ENCODE measurements around the gene PCSK4.

GRCh38 chr19:1510442-1510806 is 20.3 kb upstream of the PCSK4 start:
- no peak for TF ChIP-seq CTCF (IDR thresholded peaks at IDR 0.05)
- no peak for TF ChIP-seq POLR2A (IDR thresholded peaks at IDR 0.05)
